SK-N-SH (cell line): ENCODE results near the gene MYO16. TPM values are rescaled to one million over a fixed set of nuclear protein-coding genes. Genes with fewer than 3 reads are reported as not detected.

Source experiments
- CTCF ChIA-PET: fragments of 300-600, 350-600 bp; formaldehyde crosslinking; extraction: SDS; loops from one replicate; lab custom pipeline; 2021; lab: Yijun Ruan, JAX
- POLR2A ChIA-PET: fragments of 350-600 bp; sonication (Branson Sonifier 250); formaldehyde crosslinking; extraction: SDS; loops from one replicate; lab custom pipeline; 2020; ENCODE audit warnings: antibody characterized with exemption, inconsistent platforms; lab: Yijun Ruan, JAX
- DNase-seq: peaks from one replicate; pipeline ENCODE4 v3.0.0; 2012
- H2AFZ ChIP-seq: fragments of 200-600 bp; sonication (generic); 2 replicates; pipeline ENCODE4 v1.8.1; 2016; ENCODE audit warnings: antibody characterized with exemption, mild to moderate bottlenecking, low read depth
- H3F3A ChIP-seq: fragments of 200-600 bp; sonication (generic); replicated peaks from 2 replicates; pipeline ENCODE3; 2016; ENCODE audit warnings: antibody characterized with exemption, mild to moderate bottlenecking; ENCODE audit not compliant: insufficient read depth
- H3K27ac ChIP-seq, 2 experiments: fragments of 200-500 bp in 1 of 2; fragments of 200-600 bp in 1 of 2; sonication (Bioruptor generic) in 1 of 2; sonication (generic), shearing (Covaris generic) in 1 of 2; 2 replicates each; pipeline versions ENCODE4 v1.5.1 to v1.6.1; 2014 to 2016; ENCODE audit warnings: low read depth in 2 of 2, inconsistent platforms in 1 of 2, low read length in 1 of 2, mild to moderate bottlenecking in 1 of 2, mixed read lengths in 1 of 2
- H3K27me3 ChIP-seq: fragments of 200-600 bp; sonication (generic), shearing (Covaris generic); 2 replicates; pipeline ENCODE4 v1.6.1; 2016; ENCODE audit warnings: mixed run types; ENCODE audit not compliant: insufficient read depth
- H3K36me3 ChIP-seq, 2 experiments: fragments of 200-500 bp in 1 of 2; fragments of 200-600 bp in 1 of 2; sonication (Bioruptor generic) in 1 of 2; sonication (generic) in 1 of 2; replicated peaks in 1 of 2; 2 replicates each; pipeline versions ENCODE3 to v1.5.1; 2014 to 2016; ENCODE audit warnings: low read length in 1 of 2, mild to moderate bottlenecking in 1 of 2; ENCODE audit not compliant: insufficient read depth in 2 of 2, control insufficient read depth in 1 of 2
- H3K4me1 ChIP-seq, 2 experiments: fragments of 200-500 bp in 1 of 2; fragments of 200-600 bp in 1 of 2; sonication (Bioruptor generic) in 1 of 2; sonication (generic), shearing (Covaris generic) in 1 of 2; 2 replicates each; pipeline versions ENCODE4 v1.5.1 to v1.6.1; 2014 to 2016; ENCODE audit warnings: low read depth in 1 of 2, low read length in 1 of 2, mixed run types in 1 of 2; ENCODE audit not compliant: insufficient read depth in 2 of 2, control insufficient read depth in 1 of 2
- H3K4me2 ChIP-seq: fragments of 200-600 bp; sonication (generic), shearing (Covaris generic); 2 replicates; pipeline ENCODE4 v1.6.1; 2017; ENCODE audit warnings: mixed run types
- H3K4me3 ChIP-seq, 2 experiments: fragments of 200-500 bp in 1 of 2; fragments of 200-600 bp in 1 of 2; sonication (Bioruptor generic) in 1 of 2; sonication (generic), shearing (Covaris generic) in 1 of 2; 2 replicates each; pipeline versions ENCODE4 v1.5.1 to v1.8.1; 2014 to 2016; ENCODE audit warnings: low read depth in 2 of 2, inconsistent platforms in 1 of 2, low read length in 1 of 2, mild to moderate bottlenecking in 1 of 2, mixed read lengths in 1 of 2, moderate library complexity in 1 of 2
- H3K79me2 ChIP-seq: fragments of 200-600 bp; sonication (generic); 2 replicates; pipeline ENCODE4 v1.8.1; 2017; ENCODE audit warnings: mild to moderate bottlenecking; ENCODE audit not compliant: insufficient read depth
- H3K9ac ChIP-seq: fragments of 200-600 bp; sonication (generic); 2 replicates; pipeline ENCODE4 v1.6.1; 2017; ENCODE audit warnings: mixed run types
- H3K9me2 ChIP-seq: fragments of 200-600 bp; sonication (generic); 2 replicates; pipeline ENCODE4 v1.6.1; 2017; ENCODE audit warnings: mixed run types
- H3K9me3 ChIP-seq: fragments of 200-600 bp; sonication (generic); 2 replicates; pipeline ENCODE4 v1.6.1; 2017; ENCODE audit warnings: mixed run types, mild to moderate bottlenecking, moderate library complexity
- H4K20me1 ChIP-seq: fragments of 200-600 bp; sonication (generic); 2 replicates; pipeline ENCODE4 v1.6.1; 2017; ENCODE audit warnings: mild to moderate bottlenecking, mixed run types; ENCODE audit not compliant: insufficient read depth
- CHD2 ChIP-seq: fragments of 150-350 bp; IDR thresholded peaks from 2 replicates; pipeline ENCODE4 v1.6.1; 2018; ENCODE audit warnings: low read length; ENCODE audit not compliant: partially characterized antibody
- RAD21 ChIP-seq: IDR thresholded peaks from 2 replicates; pipeline ENCODE4 v1.6.1; 2012; ENCODE audit warnings: mild to moderate bottlenecking, low read length
- SMC3 ChIP-seq: IDR thresholded peaks from 2 replicates; pipeline ENCODE4 v1.6.1; 2012; ENCODE audit warnings: low read depth, low read length, improper control_type of control experiment
- TCF12 ChIP-seq: IDR thresholded peaks from 2 replicates; pipeline ENCODE4 v1.4.0; 2012
- WGBS: methylation state at CpG from one replicate; pipeline ENCODE4 v1.1.6; 2017; ENCODE audit warnings: low lambda C conversion rate; 5-methylcytosine and 5-hydroxymethylcytosine counted together
- polyA plus RNA-seq, 3 experiments: library from polyadenylated mRNA; depleted of rRNA; stranded (reverse); fragments of >200 nt; gene quantifications; 2 replicates each; pipeline ENCODE4 v1.2.3, GENCODE V29; 2012
- TF ChIP-seq, protein P1 (sequence below): fragments of 200-600 bp; sonication (generic); IDR thresholded peaks from 2 replicates; pipeline ENCODE4 v1.6.1; 2017; ENCODE audit warnings: antibody characterized with exemption, mild to moderate bottlenecking, moderate library complexity
- TF ChIP-seq, protein P2 (sequence below): IDR thresholded peaks from 2 replicates; pipeline ENCODE4 v1.4.0; 2012; ENCODE audit warnings: low read depth
- TF ChIP-seq, protein P3 (sequence below): fragments of 150-350 bp; IDR thresholded peaks from 2 replicates; pipeline ENCODE4 v1.6.1; 2017; ENCODE audit warnings: antibody characterized with exemption, low read length, low read depth, borderline replicate concordance

The MYO16 gene
- polyA plus RNA-seq, 1 of the 3 experiments (the other 2 are of a cell fraction) = 0.07 TPM

DNA sequence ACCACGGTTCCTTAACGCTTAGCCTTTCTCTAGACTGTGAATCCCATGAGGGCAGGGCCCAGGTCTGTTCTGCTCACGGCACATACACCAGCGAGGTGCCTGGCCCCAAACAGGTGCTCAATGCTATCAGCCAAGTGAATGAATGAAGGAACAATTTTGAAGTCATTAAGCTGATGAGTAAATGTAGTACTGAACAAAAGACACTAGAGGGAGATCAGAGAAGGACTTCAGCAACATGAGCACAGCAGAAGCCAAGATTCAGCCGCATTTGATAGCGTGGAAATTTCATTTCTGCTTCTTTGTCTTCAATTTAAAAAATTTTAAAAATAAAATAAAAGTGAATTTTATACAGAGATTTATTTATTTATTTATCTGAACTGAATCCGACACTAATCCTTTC is 20.1 kb upstream of the MYO16 start:
- Histone ChIP-seq H3K27me3 (no peaks in the 10 kb centered on the region), H3K36me3 (no peaks in the 10 kb centered on the region), H3K4me3 (no peak overlapping the region), H3K9me3 (no peaks in the 10 kb centered on the region), H4K20me1 (no peaks in the 10 kb centered on the region), H3K4me1 (no peaks in the 10 kb centered on the region), H3K9ac (no peak overlapping the region), H3K9me2 (no peaks in the 10 kb centered on the region), H3K4me2 (no peak overlapping the region), H3K79me2 (no peaks in the 10 kb centered on the region), H2AFZ (no peak overlapping the region), H3K27ac (no peak overlapping the region), H3F3A (no peaks in the 10 kb centered on the region)
- CTCF ChIA-PET = interaction anchor here (0.6 to 6.2 kb wide), 26 partner anchors 9 to 306 kb away, joined by 3 to 129 read pairs (median 4); partner anchors contain the start of gene MYO16
- DNase-seq = peak; percentile 33
- 29% methylated on average over 7 of the region's 7 CpGs for WGBS
- TF ChIP-seq SMC3 (peak; percentile 50; the same call in 1 of the 2 replicates), TCF12 (no peak), RAD21 (peak; percentile 74)
- TF ChIP-seq, protein P1, sequence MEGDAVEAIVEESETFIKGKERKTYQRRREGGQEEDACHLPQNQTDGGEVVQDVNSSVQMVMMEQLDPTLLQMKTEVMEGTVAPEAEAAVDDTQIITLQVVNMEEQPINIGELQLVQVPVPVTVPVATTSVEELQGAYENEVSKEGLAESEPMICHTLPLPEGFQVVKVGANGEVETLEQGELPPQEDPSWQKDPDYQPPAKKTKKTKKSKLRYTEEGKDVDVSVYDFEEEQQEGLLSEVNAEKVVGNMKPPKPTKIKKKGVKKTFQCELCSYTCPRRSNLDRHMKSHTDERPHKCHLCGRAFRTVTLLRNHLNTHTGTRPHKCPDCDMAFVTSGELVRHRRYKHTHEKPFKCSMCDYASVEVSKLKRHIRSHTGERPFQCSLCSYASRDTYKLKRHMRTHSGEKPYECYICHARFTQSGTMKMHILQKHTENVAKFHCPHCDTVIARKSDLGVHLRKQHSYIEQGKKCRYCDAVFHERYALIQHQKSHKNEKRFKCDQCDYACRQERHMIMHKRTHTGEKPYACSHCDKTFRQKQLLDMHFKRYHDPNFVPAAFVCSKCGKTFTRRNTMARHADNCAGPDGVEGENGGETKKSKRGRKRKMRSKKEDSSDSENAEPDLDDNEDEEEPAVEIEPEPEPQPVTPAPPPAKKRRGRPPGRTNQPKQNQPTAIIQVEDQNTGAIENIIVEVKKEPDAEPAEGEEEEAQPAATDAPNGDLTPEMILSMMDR = peak; percentile 39
- POLR2A ChIA-PET = no interaction called here

DNA sequence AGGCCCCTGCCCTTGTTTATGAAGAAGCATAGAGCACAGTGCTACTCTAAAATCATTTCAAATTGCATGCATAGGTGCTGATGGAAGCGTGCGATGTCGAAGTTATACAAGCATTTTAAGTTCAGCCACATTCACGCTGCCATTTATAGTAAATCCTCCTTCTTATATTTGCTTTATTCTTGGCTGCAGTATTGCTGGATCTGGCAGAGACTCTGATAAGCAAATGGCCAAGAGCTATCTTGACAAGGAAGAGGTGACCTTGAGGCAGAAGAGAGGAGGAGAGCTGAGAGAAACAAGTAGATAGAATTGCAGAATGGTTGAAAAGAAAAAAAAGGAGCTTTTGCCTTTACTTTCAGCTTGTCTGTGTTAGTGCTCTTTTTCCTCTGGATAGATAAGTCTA is 18.9 kb upstream of the MYO16 start:
- H3K27me3 ChIP-seq = no peaks in the 10 kb centered on the region
- no peaks in the 10 kb centered on the region for H4K20me1 ChIP-seq
- WGBS = 70% methylated on average over 4 of the region's 4 CpGs
- H3K79me2 ChIP-seq = no peaks in the 10 kb centered on the region
- DNase-seq = no peak
- no peaks in the 10 kb centered on the region for H3K9me2 ChIP-seq
- ChIA-PET POLR2A (no interaction called here), CTCF (interaction anchor here (0.9 to 6.2 kb wide), 8 partner anchors 10 to 303 kb away, joined by 3 to 129 read pairs (median 4); no protein-coding TSS in a partner anchor)
- H3K27ac ChIP-seq = no peak overlapping the region
- H2AFZ ChIP-seq = no peak overlapping the region
- no peaks in the 10 kb centered on the region for H3K36me3 ChIP-seq
- H3K4me1 ChIP-seq = no peaks in the 10 kb centered on the region
- no peaks in the 10 kb centered on the region for H3F3A ChIP-seq
- H3K9me3 ChIP-seq = no peaks in the 10 kb centered on the region
- no peak overlapping the region for H3K4me2 ChIP-seq
- TF ChIP-seq TCF12 (no peak), SMC3 (no peak), CHD2 (no peak)
- TF ChIP-seq, protein P2, sequence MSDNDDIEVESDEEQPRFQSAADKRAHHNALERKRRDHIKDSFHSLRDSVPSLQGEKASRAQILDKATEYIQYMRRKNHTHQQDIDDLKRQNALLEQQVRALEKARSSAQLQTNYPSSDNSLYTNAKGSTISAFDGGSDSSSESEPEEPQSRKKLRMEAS = no peak
- TF ChIP-seq, protein P1 = no peak
- TF ChIP-seq, protein P3, sequence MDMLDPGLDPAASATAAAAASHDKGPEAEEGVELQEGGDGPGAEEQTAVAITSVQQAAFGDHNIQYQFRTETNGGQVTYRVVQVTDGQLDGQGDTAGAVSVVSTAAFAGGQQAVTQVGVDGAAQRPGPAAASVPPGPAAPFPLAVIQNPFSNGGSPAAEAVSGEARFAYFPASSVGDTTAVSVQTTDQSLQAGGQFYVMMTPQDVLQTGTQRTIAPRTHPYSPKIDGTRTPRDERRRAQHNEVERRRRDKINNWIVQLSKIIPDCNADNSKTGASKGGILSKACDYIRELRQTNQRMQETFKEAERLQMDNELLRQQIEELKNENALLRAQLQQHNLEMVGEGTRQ = no peak
- no peak overlapping the region for H3K9ac ChIP-seq
- H3K4me3 ChIP-seq = no peak overlapping the region
